BLaER1 (cell line): Measurements from ENCODE around the gene DCAF4.
A peak's percentile ranks its signal among the peaks of the same experiment; 100 is the strongest.

Source experiments
- H3K27ac ChIP-seq: shearing (Covaris generic); formaldehyde crosslinking; 2 replicates; pipeline ENCODE4 v1.8.1; 2022
- H3K27me3 ChIP-seq: shearing (Covaris generic); formaldehyde crosslinking; 2 replicates; pipeline ENCODE4 v1.8.1; 2022
- H3K36me3 ChIP-seq: shearing (Covaris generic); formaldehyde crosslinking; 2 replicates; pipeline ENCODE4 v1.8.1; 2022
- H3K4me1 ChIP-seq: shearing (Covaris generic); formaldehyde crosslinking; 2 replicates; pipeline ENCODE4 v1.8.1; 2022
- H3K4me2 ChIP-seq: shearing (Covaris generic); formaldehyde crosslinking; 2 replicates; pipeline ENCODE4 v1.8.1; 2022
- H3K4me3 ChIP-seq: shearing (Covaris generic); formaldehyde crosslinking; 2 replicates; pipeline ENCODE4 v1.8.1; 2022
- H3K9ac ChIP-seq: shearing (Covaris generic); formaldehyde crosslinking; 2 replicates; pipeline ENCODE4 v1.8.1; 2022
- H3K9me3 ChIP-seq: shearing (Covaris generic); formaldehyde crosslinking; 2 replicates; pipeline ENCODE4 v1.8.1; 2022
- H4K20me1 ChIP-seq: shearing (Covaris generic); formaldehyde crosslinking; 2 replicates; pipeline ENCODE4 v1.8.1; 2022
- Cebpa-rat ChIP-seq: shearing (Covaris generic); IDR thresholded peaks from 2 replicates; pipeline ENCODE4 v1.8.1; 2022

The DCAF4 gene

GRCh38 chr14:72928872-72929271, 2.6 kb downstream of the DCAF4 start:
- Histone ChIP-seq H3K4me1 (peaks cover 18% of the 10 kb centered on the region), H3K9ac (no peak overlapping the region), H3K27ac (no peak overlapping the region), H3K9me3 (peaks cover 7% of the 10 kb centered on the region; the same call in 1 of the 2 replicates), H3K4me3 (no peak overlapping the region), H4K20me1 (peaks cover 53% of the 10 kb centered on the region), H3K36me3 (peaks cover 20% of the 10 kb centered on the region), H3K27me3 (no peaks in the 10 kb centered on the region), H3K4me2 (no peak overlapping the region)
- TF ChIP-seq Cebpa-rat = no peak

- peaks cover 20% of the 10 kb centered on the region for H3K36me3 ChIP-seq
- peaks cover 59% of the 10 kb centered on the region for H4K20me1 ChIP-seq
- peaks cover 18% of the 10 kb centered on the region for H3K4me1 ChIP-seq
- H3K4me3 ChIP-seq = no peak overlapping the region
- TF ChIP-seq Cebpa-rat = no peak
- peaks cover 7% of the 10 kb centered on the region; the same call in 1 of the 2 replicates for H3K9me3 ChIP-seq
- H3K4me2 ChIP-seq = no peak overlapping the region
- no peak overlapping the region for H3K27ac ChIP-seq
- H3K9ac ChIP-seq = no peak overlapping the region
- no peaks in the 10 kb centered on the region for H3K27me3 ChIP-seq
Observed at GRCh38 chr14:72929316-72930080, 3.2 kb downstream of the DCAF4 start.

DNA sequence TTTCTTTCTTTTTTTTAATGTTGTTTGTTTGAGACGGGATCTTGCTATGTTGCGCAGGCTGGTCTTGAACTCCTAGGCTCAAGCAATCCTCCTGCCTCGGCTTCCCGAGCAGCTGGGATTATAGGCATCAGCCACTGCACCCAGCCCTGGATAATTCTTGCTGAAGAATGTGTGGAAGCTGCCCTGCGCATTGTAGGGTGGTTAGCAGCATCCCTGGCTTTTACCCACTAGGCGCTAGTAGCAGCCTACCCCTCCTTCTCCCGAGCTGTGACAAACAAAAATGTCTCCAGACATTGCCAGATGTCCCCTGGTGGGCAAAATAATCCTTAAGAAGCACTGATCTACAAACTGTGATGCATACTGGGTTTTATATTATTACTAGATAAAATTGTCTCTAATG, 6.6 kb downstream of the DCAF4 start:
- Histone ChIP-seq H3K9ac (no peak overlapping the region), H3K36me3 (peaks cover 36% of the 10 kb centered on the region), H3K4me1 (peaks cover 16% of the 10 kb centered on the region), H3K27me3 (no peaks in the 10 kb centered on the region), H3K4me3 (no peak overlapping the region), H3K27ac (no peak overlapping the region), H4K20me1 (peaks cover 93% of the 10 kb centered on the region), H3K9me3 (peaks cover 7% of the 10 kb centered on the region; the same call in 1 of the 2 replicates), H3K4me2 (no peak overlapping the region)
- no peak for TF ChIP-seq Cebpa-rat

DNA sequence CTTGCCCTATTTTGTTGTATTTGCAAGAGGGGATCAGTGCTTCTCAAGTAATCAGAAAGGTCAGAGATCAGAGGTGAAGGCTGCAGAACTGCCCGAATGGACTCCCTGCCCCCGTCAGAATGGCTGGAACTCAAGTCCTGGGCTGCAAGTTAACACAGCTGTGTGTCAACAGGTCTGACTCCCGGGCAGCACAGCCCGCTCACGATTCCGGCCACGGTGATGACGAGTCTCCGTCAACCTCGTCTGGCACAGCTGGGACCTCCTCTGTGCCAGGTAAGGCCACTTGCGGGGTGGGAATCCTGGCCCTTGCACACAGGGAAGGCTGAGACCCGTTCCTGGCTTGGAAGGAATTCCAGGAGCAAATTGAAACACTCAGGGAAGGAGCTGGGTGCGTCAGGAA, 13.4 kb downstream of the DCAF4 start:
- H3K4me2 ChIP-seq = no peak overlapping the region
- H3K4me3 ChIP-seq = no peak overlapping the region
- H3K9ac ChIP-seq = no peak overlapping the region
- TF ChIP-seq Cebpa-rat = no peak
- peaks cover 58% of the 10 kb centered on the region for H4K20me1 ChIP-seq
- H3K27me3 ChIP-seq = no peaks in the 10 kb centered on the region
- peaks cover 29% of the 10 kb centered on the region for H3K4me1 ChIP-seq
- H3K36me3 ChIP-seq = peaks cover 83% of the 10 kb centered on the region
- H3K9me3 ChIP-seq = no peaks in the 10 kb centered on the region
- no peak overlapping the region for H3K27ac ChIP-seq

DNA sequence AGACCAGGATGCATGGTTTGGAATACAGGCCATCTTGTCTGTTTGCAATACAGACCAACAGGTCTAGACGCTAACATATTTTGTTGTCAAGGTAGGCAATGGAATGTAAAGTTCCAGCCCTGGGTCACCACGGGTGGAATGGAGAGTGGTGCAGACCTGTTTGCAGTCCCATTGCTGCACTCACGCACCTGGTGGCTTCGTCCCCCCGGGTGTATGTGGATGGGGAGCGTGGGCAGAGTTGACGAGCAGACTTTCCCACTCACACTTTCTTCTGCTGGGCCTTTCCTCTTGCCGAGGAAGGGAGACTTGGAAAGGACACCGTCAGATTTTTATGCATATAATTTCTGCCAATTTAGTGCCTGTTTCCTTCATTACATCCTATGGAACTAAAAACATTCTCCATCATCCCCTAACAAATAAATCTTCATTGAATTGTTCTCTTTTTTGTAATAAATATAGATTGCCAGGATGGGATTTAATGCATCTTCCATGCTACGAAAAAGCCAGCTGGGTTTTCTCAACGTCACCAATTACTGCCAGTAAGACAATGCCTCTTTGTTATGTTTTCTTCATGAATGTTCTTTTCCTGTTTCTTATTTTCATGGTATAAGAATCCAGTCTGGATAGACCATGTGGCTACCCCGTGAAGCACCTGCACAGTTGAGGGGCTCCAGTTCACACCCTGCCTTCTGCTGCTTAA, 15.2 kb downstream of the DCAF4 start:
- Histone ChIP-seq H3K9me3 (no peaks in the 10 kb centered on the region), H3K4me3 (no peak overlapping the region), H3K9ac (no peak overlapping the region), H3K36me3 (peaks cover 92% of the 10 kb centered on the region), H3K4me1 (peaks cover 29% of the 10 kb centered on the region), H3K4me2 (no peak overlapping the region), H3K27me3 (no peaks in the 10 kb centered on the region), H3K27ac (no peak overlapping the region), H4K20me1 (peaks cover 40% of the 10 kb centered on the region)
- no peak for TF ChIP-seq Cebpa-rat

- no peak for TF ChIP-seq Cebpa-rat
- H3K4me1 ChIP-seq = peaks cover 17% of the 10 kb centered on the region
- H3K4me2 ChIP-seq = no peak overlapping the region
- H3K27ac ChIP-seq = no peak overlapping the region
- H3K4me3 ChIP-seq = no peak overlapping the region
- no peaks in the 10 kb centered on the region for H3K27me3 ChIP-seq
- H3K9ac ChIP-seq = no peak overlapping the region
- H3K9me3 ChIP-seq = no peaks in the 10 kb centered on the region
- H4K20me1 ChIP-seq = peaks cover 25% of the 10 kb centered on the region
- H3K36me3 ChIP-seq = peaks cover 99% of the 10 kb centered on the region
Observed at GRCh38 chr14:72942934-72943333, 16.7 kb downstream of the DCAF4 start.

GRCh38 chr14:72943876-72944430, 17.7 kb downstream of the DCAF4 start:
- no peak overlapping the region for H3K9ac ChIP-seq

DNA sequence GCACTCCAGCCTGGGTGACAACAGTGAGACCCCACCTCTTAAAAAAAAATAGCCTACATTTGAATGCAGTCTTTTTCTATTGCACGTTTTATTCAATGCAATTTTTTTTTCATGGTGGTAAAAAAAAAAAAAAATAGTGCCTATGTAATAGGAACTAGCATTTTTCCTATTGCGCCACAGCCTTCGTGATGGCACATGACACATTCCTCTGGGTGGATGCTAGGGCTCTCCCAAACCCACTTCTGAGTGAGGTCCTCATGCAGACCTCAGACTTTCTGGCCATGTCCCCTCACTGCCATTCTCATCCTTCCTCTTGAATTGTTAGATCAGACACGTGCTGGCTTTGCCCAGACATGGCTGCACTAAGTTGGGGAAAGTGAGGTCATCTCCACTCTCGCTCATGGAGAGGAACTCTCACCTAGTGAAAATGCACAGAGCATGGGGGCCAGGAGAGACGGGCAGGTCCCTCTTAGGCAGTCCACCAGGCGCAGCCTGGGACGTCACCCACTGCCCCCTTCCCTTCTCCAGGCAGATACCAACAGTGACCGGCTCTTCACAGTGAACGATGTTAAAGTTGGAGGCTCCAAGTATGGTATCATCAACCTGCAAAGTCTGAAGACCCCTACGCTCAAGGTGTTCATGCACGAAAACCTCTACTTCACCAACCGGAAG, 19.2 kb downstream of the DCAF4 start:
- no peak for TF ChIP-seq Cebpa-rat
- Histone ChIP-seq H3K4me1 (peaks cover 17% of the 10 kb centered on the region), H3K9me3 (no peaks in the 10 kb centered on the region), H3K27ac (no peak overlapping the region), H3K27me3 (no peaks in the 10 kb centered on the region), H3K4me3 (no peak overlapping the region), H3K4me2 (no peak overlapping the region), H3K9ac (no peak overlapping the region), H4K20me1 (no peaks in the 10 kb centered on the region; the same call in 1 of the 2 replicates), H3K36me3 (peaks cover 92% of the 10 kb centered on the region)

More at GRCh38 chr14:72943876-72944430, 17.7 kb downstream of the DCAF4 start:
- peaks cover 93% of the 10 kb centered on the region for H3K36me3 ChIP-seq
- peak overlapping the region; percentile 13; the same call in 1 of the 2 replicates for H3K4me2 ChIP-seq
- peaks cover 15% of the 10 kb centered on the region for H4K20me1 ChIP-seq
- TF ChIP-seq Cebpa-rat = no peak
- H3K9me3 ChIP-seq = no peaks in the 10 kb centered on the region
- H3K4me1 ChIP-seq = peaks cover 17% of the 10 kb centered on the region
- H3K27me3 ChIP-seq = no peaks in the 10 kb centered on the region
- H3K4me3 ChIP-seq = no peak overlapping the region
- no peak overlapping the region for H3K27ac ChIP-seq

- Histone ChIP-seq H3K4me1 (peaks cover 17% of the 10 kb centered on the region), H3K36me3 (peaks cover 92% of the 10 kb centered on the region)
Observed at GRCh38 chr14:72946491-72946890, 20.2 kb downstream of the DCAF4 start.

More at GRCh38 chr14:72946491-72946890, 20.2 kb downstream of the DCAF4 start:
- Histone ChIP-seq H3K9me3 (no peaks in the 10 kb centered on the region), H4K20me1 (no peaks in the 10 kb centered on the region), H3K27me3 (no peaks in the 10 kb centered on the region), H3K9ac (no peak overlapping the region), H3K27ac (no peak overlapping the region), H3K4me3 (no peak overlapping the region), H3K4me2 (no peak overlapping the region)
- TF ChIP-seq Cebpa-rat = no peak
